NCI-H187 (cell line): ENCODE measurements around the gene PDP2.
"Not testable (repeated sequence)": the region's sequence is repeated elsewhere in the genome, so short reads cannot be mapped to it uniquely, and the experiment has no call there.

ENCODE experiments used
- DNase-seq, 2 experiments: peaks; one replicate each; lab custom pipeline; 2025; lab: John Stamatoyannopoulos, UW

PDP2 gene

GRCh38 chr16:66853261-66854139 is 26.8 kb upstream of the PDP2 start:
- DNase-seq: no peak

- DNase-seq: no peak
These were observed 24.1 kb upstream of the PDP2 start for GRCh38 chr16:66856184-66856730.

GRCh38 chr16:66856801-66857200 is 23.5 kb upstream of the PDP2 start:
- no peak for DNase-seq

DNA sequence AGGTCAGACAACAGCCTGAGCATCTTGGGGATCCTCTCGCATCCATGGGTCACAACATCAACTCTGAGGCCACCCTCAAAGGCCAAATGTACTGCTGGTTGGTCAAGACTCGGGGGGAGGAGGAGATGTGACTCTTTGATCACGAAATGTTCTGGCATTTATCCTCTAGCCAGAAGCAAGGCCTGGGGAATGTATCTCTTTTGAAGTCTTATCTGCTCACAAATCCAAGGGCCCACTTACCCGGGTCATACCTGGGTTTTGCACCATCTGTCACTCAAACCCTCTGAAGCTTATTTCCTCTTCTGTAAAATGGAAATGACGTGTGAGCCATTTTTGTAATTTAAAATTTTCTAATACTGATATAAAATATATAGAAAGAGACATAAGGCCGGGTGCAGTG is 22.9 kb upstream of the PDP2 start:
- no peak for DNase-seq

- no peak for DNase-seq
These were observed 21.4 kb upstream of the PDP2 start for GRCh38 chr16:66858740-66859396.

- DNase-seq: no peak
These were observed 20.8 kb upstream of the PDP2 start for GRCh38 chr16:66859397-66860068.

DNA sequence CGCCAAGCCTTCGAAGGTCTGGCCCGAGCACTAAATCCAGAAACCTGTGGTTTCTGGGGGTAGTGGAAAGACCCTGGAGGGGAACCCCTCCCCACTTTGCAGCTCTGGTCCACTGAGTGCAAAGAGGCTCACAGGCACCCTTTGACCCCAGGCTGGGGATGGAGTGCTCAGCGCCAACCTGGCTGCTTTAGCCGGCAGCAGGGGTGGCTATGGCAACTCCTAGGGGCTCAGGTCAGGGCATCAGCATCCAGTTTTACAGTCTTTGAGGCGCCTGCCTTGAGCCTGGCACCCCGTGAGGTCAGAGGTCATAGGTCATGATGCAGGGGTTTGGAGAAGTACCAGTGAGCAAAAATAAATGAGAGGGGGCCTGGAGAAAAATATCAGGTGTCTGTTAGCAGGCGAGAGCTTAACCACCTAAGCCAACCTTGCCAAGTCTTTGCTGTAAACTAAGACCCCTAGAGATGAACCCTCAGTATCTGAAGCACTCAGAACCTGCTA is 18.2 kb upstream of the PDP2 start:
- no peak for DNase-seq

DNA sequence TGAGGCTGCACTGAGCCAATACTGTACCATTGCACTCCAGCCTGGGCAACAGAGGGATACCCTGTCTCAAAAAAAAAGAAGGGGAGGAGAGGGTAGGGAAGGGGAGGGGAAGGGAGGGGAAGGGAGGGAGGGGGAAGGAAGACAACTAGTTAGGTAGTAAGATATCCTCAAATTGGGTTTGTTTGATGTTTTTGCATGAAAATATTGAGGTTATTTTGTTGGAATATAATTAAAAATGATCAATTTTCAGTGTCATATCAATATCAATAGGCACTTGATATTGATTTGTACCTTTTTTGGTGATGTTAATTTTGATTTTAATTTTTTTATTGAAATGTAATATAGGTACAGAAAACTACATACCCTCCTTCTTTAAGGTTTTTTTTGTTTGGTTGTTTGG is 16.6 kb upstream of the PDP2 start:
- DNase-seq: no peak

DNA sequence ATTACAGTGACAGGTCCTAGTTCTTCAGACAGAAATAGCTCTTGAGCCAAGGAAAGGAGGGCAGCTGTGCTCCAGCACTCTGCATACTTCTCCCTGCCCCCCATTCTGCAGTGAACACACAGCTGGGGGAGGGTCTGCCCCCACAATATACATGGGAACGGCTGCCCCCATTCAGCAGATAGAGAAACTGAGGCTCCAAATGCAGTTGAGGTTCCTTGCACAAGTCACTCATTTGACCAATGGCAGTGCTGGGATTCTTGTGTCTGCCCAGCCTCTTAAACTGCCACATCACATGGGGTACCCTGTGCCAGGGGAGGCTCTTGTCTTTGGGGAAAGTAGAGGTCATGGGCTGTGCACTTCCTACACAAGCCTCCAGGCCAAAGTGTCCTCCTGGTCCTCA is 10.9 kb upstream of the PDP2 start:
- DNase-seq: no peak

DNA sequence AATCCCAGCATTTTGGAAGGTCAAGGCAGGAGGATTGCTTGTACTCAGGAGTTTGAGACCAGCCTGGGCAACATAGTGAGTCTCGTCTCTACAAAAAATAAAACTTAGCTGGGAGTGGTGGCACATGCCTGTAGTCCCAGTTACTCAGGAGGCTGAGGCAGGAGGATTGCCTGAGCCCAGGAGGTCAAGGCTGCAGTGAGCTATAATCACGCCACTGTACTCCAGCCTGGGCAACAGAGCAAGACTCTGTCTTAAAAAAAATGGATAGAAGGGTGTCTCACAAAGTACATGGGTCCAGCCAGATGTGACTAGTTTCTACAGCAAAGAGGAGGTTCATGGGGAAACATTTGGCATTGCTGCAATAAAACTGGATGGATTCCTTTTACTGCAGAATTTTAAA is 9.0 kb upstream of the PDP2 start:
- not testable (repeated sequence) for DNase-seq

- no peak for DNase-seq
These were observed 8.5 kb upstream of the PDP2 start for GRCh38 chr16:66871840-66872239.

DNA sequence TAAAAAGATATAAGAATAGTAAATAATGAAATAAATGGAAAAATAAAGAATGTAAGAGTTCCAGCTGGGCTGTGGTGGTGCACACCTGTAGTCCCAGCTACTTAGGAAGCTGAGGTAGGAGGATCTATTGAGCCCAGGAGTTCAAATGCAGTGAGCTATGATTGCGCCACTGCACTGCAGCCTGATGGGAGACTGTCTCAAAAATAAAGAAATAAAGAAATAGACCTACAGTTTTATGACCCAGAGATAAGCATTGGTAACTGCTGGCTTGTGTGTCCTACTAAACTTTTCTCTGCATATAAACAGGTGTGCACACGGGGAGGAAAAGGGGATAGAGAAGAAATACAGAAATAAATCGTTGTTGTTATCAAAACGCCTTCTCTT is 7.8 kb upstream of the PDP2 start:
- DNase-seq: no peak

DNA sequence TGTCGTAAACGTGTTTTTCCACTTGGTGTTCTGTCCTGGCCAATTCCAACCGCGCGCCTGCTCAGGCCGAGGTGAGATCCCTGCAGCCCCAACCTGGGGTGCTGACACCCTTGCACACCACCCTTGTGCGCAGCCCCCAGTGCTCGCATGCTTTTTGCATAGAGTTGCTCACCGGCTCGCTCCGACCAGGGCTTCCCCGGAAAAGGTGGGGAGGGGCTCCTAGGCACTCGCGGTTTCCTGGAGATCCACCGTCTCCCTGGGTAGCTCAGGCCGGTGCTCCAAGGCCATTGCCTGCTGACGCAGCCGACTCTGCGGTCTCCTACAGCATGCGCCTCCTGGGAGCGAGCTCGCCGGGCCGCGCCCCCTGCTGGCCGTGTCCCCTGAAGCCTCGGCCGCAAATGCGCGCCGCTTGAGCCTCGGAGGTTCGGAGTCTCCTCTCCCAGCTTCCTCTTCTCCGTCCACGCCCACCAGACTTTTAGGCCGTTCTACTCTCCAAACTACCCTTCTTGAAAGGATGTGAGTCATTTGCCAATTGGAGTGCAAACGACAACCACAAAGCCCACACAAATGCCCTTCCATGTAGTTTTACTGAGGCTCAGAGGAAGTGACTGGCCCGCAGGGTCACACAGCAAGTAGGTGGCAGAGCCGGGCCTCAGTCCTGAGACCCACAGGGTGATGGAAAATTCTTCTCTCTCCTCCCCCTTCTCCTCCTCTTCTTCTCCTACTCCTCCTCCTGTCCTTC is 7.2 kb upstream of the PDP2 start:
- DNase-seq: peak; percentile 9 to 13

DNA sequence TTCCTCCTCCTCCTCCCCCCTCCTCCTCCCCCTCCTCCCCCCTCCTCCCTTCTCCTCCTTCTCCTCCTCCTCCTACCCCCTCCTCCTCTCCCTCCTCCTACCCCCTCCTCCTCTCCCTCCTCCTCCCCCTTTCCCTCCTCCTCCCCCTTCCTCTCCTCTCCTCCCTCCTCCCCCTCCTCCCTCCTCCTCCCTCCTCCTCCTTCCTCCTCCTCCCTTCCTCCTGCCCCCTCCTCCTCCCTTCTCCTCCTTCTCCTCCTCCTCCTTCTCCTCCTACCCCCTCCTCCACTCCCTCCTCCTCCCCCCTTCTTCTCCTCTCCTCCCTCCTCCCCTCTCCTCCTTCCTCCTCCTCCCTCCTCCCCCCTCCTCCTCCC is 6.6 kb upstream of the PDP2 start:
- no peak for DNase-seq

DNA sequence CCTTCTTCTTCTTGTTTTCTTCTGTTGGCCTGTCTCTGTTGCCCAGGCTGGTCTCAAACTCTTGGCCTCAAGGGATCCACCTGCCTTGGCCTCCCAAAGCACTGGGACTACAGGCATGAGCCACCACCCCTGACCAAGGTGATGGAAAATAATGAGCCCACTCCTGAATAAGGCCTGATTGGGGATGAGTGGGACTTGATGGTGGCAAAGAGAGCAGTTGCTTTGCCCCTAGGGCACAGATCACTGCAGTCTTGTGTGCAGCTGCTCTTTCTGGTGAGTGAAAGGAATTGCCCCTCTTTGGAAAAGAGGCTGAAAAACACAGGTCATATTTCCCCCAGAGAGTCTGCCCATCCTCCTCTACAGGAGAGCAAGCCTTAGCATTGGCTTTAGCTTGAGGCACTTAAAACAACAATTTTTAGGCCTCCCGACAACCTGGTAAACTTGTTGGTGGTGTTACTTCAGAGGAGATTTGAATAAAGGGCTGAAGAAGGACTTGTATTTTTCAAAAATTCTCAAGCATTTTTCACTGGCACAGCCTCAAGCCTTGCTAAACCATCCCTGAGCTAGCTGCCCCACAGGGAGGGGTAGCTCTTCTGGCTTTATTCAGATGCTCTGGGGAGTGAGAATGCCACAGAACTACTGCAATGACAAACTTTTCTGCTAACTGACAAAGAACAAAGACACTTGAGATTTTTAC is 6.1 kb upstream of the PDP2 start:
- DNase-seq: no peak

- DNase-seq: no peak
These were observed 2.2 kb upstream of the PDP2 start for GRCh38 chr16:66878067-66878466.

DNA sequence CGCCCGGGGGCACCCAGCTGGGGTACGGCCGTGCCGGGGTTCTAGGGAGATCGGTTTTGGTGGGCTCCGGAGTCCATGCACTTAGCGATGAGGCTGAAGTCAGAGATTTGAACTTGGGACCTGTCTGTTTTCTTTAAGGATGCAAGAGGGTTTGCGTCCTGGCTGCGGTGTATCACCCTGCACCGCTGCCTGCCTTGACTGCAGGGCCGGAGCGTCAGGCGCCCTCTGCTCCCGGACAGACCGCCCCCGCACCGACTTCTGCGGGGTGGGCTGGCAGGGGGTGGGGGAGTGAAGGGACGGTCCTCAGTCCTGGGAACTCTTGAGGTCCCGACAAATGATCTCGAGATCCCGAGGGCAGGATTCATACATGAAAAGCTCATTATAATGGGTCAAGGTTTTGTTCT is 701 bp downstream of the PDP2 start:
- DNase-seq: no peak

DNA sequence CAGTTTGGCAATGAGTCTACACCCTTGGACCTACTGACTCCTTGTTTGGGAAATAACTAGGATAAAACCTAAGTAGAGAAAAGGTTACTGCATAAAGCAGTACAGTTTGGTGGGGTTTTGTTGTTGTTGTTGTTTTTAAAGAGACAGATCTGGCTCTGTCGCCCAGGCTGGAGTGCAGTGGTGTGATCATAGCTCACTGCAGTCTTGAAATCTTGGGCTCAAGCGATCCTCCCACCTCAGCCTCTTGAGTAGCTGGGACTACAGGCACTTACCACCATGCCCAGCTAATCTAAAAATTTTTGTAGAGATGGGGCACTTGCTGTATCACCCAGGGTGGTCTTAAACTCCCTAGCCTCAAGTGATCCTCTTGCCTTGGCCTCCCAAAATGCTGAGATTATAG is 1.2 kb downstream of the PDP2 start:
- no peak for DNase-seq

GRCh38 chr16:66881964-66882508 is 1.7 kb downstream of the PDP2 start:
- no peak for DNase-seq

DNA sequence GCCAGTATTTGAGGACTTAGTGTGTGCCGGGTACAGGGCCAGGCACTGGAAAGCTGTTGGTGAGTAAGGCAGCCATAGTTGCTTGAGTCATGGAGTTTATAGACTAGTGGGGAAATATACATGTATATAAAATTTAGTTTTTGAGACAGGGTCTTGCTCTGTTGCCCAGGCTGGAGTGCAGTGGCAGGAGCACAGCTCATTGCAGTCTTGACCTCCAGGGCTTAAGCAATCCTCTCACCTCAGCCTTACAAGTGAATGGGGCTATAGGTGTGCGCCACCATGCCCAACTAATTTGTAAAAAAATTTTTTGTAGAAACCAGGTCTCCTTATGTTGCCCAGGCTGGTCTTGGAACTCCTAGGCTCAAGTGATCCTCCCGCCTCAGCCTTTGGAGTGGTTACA is 2.4 kb downstream of the PDP2 start:
- no peak for DNase-seq

DNA sequence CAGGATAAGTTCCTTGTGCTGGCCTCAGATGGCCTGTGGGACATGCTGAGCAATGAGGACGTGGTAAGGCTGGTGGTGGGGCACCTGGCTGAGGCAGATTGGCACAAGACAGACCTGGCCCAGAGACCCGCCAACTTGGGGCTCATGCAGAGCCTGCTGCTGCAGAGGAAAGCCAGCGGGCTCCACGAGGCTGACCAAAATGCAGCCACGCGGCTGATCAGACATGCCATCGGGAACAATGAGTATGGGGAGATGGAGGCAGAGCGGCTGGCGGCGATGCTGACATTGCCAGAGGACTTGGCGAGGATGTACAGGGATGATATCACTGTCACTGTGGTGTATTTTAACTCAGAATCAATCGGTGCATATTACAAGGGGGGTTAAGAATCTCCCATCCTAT is 5.2 kb downstream of the PDP2 start:
- DNase-seq: no peak
